ENCODE results near the gene SLC35B2.

Gene SLC35B2

DNA sequence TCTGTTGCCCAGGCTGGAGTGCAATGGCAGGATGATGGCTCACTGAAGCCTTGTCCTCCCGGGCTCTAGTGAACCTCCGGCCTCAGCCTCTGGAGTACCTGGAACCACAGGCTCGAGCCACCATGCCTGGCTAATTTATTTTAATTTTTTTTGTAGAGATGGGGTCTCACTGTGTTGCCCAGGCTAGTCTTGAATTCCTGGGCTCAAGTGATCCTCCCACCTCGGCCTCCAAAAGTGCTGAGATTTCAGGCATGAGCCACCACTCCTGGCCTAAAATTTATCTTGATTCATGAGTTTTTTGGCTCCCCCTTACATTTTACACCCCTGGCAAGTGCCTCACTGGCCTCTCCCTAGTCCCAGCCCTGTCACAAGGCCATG is 36.4 kb downstream of the SLC35B2 start:
- no peak for DNase-seq (ENCODE audit: low spot score)
- TF ChIP-seq, protein P1, sequence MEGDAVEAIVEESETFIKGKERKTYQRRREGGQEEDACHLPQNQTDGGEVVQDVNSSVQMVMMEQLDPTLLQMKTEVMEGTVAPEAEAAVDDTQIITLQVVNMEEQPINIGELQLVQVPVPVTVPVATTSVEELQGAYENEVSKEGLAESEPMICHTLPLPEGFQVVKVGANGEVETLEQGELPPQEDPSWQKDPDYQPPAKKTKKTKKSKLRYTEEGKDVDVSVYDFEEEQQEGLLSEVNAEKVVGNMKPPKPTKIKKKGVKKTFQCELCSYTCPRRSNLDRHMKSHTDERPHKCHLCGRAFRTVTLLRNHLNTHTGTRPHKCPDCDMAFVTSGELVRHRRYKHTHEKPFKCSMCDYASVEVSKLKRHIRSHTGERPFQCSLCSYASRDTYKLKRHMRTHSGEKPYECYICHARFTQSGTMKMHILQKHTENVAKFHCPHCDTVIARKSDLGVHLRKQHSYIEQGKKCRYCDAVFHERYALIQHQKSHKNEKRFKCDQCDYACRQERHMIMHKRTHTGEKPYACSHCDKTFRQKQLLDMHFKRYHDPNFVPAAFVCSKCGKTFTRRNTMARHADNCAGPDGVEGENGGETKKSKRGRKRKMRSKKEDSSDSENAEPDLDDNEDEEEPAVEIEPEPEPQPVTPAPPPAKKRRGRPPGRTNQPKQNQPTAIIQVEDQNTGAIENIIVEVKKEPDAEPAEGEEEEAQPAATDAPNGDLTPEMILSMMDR (IDR thresholded peaks at IDR 0.05; ENCODE audit: extremely low read depth, insufficient read depth, missing control alignments): no peak
- in situ Hi-C loops (cut with MboI; ENCODE audit: low pct_unique_long_range_greater_than_20kb, low sequenced_read_pairs, unreplicated experiment): no loop called here

DNA sequence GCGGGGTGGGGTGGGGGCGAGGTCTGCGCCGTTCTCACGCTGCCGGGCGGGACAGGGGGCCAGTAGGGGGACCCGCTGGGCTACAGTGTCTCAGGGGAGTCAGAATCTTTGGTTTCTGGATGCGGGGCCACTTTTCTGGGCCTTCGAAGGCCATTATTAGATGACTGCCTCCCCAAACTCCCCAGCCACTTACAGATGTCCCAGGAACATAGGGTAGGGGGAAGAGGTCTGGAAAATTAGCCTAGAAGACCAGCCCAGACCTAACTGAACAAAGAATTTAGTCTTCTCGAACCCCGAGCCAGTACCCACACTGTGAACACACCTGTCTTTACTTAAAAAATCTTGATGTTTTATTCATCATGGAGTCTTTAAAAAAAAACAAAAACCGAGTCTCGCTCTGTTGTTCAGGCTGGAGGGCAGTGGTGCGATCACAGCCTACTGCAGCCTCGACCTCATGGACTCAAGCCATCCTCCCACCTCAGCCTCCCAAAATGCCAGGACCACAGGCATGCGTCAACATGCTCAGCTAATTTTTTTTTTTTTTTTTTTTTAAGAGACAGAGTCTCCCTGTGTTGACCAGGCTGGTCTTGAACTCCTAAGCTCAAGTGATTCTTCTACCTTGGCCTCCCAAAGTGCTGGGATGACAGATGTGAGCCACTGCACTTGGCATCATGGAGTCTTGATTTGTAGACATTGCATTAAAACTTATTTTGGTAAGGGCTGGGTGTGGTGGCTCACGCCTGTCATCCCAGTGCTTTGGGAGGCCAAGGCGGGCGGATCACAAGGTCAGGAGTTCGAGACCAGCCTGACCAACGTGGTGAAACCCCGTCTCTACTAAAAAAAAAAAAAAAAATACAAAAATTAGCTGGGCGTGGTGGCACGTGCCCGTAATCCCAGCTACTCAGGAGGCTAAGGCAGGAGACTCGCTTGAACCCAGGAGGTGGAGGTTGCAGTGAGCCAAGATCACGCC is 37.2 kb downstream of the SLC35B2 start:
- TF ChIP-seq, protein P1 (IDR thresholded peaks at IDR 0.05; ENCODE audit: extremely low read depth, insufficient read depth, missing control alignments): no peak
- DNase-seq (ENCODE audit: low spot score): no peak
- in situ Hi-C loops (cut with MboI; ENCODE audit: low pct_unique_long_range_greater_than_20kb, low sequenced_read_pairs, unreplicated experiment): no loop called here

DNA sequence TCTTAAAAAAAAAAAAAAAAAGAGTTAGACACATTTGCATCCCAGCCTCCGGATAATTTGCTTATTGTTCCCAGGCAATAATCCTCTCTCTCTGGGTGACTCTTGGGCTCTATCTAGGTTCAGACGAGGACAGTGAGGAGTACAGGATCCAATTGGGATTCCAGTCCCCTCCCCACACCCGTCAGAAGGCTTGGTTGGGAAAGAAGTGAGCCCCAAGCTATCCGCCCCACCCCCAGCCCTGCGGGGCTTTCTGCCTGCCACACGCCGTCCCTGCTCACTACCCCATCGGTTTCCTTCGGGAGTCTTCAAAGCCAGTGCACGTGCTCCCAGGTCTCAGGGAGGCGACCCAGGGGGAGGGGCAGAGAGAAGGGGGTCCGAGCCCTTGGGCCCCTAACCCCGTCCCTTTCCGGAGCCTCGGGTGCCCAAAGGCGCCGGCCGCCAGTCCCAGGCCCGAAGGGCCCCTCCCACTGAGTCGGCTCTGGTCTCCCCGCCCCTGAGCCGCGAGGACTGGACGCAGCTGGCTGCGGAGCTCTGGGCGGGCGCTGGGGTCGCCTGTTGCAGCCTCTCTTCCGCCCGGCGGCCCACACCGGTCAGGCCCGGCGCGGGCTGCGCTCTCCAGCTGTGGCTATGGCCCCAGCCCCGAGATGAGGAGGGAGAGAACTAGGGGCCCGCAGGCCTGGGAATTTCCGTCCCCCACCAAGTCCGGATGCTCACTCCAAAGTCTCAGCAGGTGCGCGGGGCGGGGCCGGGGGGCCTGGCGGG is 38.1 kb downstream of the SLC35B2 start:
- in situ Hi-C loops (cut with MboI; ENCODE audit: low pct_unique_long_range_greater_than_20kb, low sequenced_read_pairs, unreplicated experiment): no loop called here
- DNase-seq (ENCODE audit: low spot score): peak; percentile 89
- TF ChIP-seq, protein P1 (IDR thresholded peaks at IDR 0.05; ENCODE audit: extremely low read depth, insufficient read depth, missing control alignments): no peak

DNA sequence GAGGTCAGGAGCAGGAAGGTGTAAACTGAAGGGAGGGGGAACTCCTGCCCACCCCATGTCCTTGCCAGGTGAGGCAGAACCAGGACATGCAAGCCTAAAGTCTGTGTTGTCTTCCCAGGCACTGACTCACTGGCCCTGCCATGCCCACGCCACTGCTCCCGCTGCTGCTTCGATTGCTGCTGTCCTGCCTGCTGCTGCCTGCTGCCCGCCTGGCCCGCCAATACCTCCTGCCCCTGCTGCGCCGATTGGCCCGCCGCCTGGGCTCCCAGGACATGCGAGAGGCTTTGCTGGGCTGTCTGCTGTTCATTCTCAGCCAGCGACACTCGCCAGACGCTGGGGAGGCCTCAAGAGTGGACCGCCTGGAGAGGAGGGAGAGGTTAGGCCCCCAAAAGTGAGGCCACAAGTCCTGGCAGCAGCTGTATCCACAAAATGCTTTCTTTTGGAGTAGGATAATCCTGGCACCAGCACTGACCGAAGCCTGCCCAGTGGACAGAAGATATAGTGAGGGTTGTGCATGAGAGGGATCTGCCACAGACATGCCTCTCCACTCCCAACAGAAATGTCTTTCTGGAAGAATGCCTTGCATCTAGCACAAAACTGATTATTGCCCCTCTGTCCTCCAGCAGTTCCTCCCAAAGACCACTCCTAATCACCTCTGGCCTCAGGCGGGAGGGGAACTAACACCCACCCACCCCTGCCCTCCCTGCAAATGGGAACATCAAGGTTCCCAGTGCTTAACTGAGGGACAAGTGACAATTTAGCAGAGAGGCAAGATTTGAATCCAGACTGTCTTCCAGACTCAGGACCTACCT is 39.8 kb downstream of the SLC35B2 start:
- in situ Hi-C loops (cut with MboI; ENCODE audit: low pct_unique_long_range_greater_than_20kb, low sequenced_read_pairs, unreplicated experiment): no loop called here
- peak; percentile 11 for DNase-seq (ENCODE audit: low spot score)
- TF ChIP-seq, protein P1 (IDR thresholded peaks at IDR 0.05; ENCODE audit: extremely low read depth, insufficient read depth, missing control alignments): no peak

DNA sequence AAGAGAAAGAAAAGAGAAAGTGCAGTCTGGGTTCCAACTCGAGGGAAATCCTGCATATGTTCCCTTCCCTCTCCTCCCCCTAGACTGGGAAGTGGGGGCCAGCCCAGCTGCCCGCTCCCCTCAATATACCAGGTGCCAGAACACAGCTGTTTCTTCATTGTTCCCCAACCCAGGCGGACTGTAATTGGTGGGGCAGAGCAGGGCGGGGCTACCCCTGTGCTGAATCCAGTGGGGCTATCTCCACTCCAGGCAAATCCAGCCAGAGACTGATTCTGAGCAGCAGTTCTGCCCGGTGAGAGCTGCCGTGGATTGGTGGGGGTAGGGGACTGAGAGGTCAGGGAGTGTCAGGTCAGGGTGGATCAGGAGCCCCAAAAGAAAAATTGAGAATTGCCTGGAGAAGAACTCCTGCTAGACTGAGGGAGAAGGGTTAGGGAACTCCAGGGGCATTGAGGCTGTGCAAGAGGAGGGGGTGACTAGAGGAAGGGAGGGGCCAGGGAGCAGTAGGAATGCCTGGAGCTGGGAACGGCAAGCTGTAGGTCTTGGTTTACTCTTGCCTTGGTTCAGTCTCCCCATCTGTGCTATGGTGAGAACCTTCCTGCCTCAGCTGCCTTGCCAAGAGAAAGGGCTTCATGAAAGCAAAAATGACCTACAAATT is 40.5 kb downstream of the SLC35B2 start, which contains the start of gene MYMX:
Gene MYMX, plus strand, starts transcription at position 250 of the 655 bp plus-strand sequence. CDS start 546 bp downstream, outside the sequence.
- TF ChIP-seq, protein P1 (IDR thresholded peaks at IDR 0.05; ENCODE audit: extremely low read depth, insufficient read depth, missing control alignments): no peak
- no peak for DNase-seq (ENCODE audit: low spot score)
- in situ Hi-C loops (cut with MboI; ENCODE audit: low pct_unique_long_range_greater_than_20kb, low sequenced_read_pairs, unreplicated experiment): no loop called here
